CD4-positive, alpha-beta T cell (primary cell): ENCODE data around the gene NDUFAF2. TPM values are rescaled to one million over a fixed set of nuclear protein-coding genes. Genes with fewer than 3 reads are reported as not detected.

Experiments used
- ATAC-seq: fragments of 200-7000 bp; cut with Tn5 transposase; one replicate; pipeline ENCODE4 v1.10.0; 2022; ENCODE audit warnings: mild to moderate bottlenecking; ENCODE audit not compliant: poor library complexity
- CTCF ChIA-PET: fragments of 350-600 bp; sonication (Branson Sonifier 250); formaldehyde crosslinking; loops from one replicate; lab custom pipeline; 2021; ENCODE audit warnings: antibody characterized with exemption, inconsistent platforms; lab: Charles Lee
- POLR2A ChIA-PET: fragments of 350-600 bp; sonication (Branson Sonifier 250); formaldehyde crosslinking; loops from one replicate; lab custom pipeline; 2021; ENCODE audit warnings: antibody characterized with exemption, inconsistent platforms; lab: Charles Lee
- DNase-seq, 14 experiments: peaks; one replicate each; pipeline ENCODE4 v3.0.0-alpha.2; 2013 to 2020; ENCODE audit warnings: mixed read lengths in 2 of 14
- H3K27ac ChIP-seq, 2 donors: one replicate each; pipeline versions ENCODE4 v1.5.1 to v1.7.0; 2013; ENCODE audit warnings: low read length in 2 of 2, low read depth in 1 of 2, mild to moderate bottlenecking in 1 of 2
- H3K27me3 ChIP-seq, 2 experiments: 1 replicate in 1 of 2; 2 replicates in 1 of 2; pipeline versions ENCODE4 v1.6.1 to v1.7.0; 2013; ENCODE audit warnings: low read length in 2 of 2, control low read depth in 1 of 2, mild to moderate bottlenecking in 1 of 2, moderate library complexity in 1 of 2; ENCODE audit not compliant: insufficient read depth in 2 of 2, control insufficient read depth in 1 of 2
- H3K36me3 ChIP-seq: one replicate; pipeline ENCODE4 v1.6.1; 2013; ENCODE audit warnings: low read length, control low read depth; ENCODE audit not compliant: insufficient read depth
- H3K4me1 ChIP-seq: one replicate; pipeline ENCODE4 v1.6.1; 2013; ENCODE audit warnings: low read length, control low read depth; ENCODE audit not compliant: insufficient read depth
- H3K4me3 ChIP-seq: one replicate; pipeline ENCODE4 v1.5.1; 2013; ENCODE audit warnings: mild to moderate bottlenecking, low read length, moderate library complexity
- H3K9me3 ChIP-seq, 2 experiments: 1 replicate in 1 of 2; 2 replicates in 1 of 2; pipeline versions ENCODE4 v1.6.1 to v1.7.0; 2013; ENCODE audit warnings: low read length in 2 of 2, mild to moderate bottlenecking in 2 of 2, control low read depth in 1 of 2, moderate library complexity in 1 of 2; ENCODE audit not compliant: control insufficient read depth in 1 of 2, insufficient read depth in 1 of 2
- H3K27ac Mint-ChIP-seq: one replicate; pipeline ENCODE4 v1.8.0; 2020; ENCODE audit warnings: mixed read lengths
- H3K27me3 Mint-ChIP-seq: one replicate; pipeline ENCODE4 v1.8.0; 2021; ENCODE audit warnings: mixed read lengths
- H3K36me3 Mint-ChIP-seq: one replicate; pipeline ENCODE4 v1.8.0; 2021; ENCODE audit warnings: low read depth, mixed read lengths
- H3K4me1 Mint-ChIP-seq: one replicate; pipeline ENCODE4 v1.8.0; 2021; ENCODE audit warnings: low read depth, mixed read lengths
- H3K4me3 Mint-ChIP-seq: one replicate; pipeline ENCODE4 v1.8.0; 2020; ENCODE audit warnings: mild to moderate bottlenecking, mixed read lengths
- H3K9me3 Mint-ChIP-seq: one replicate; pipeline ENCODE4 v1.8.0; 2020; ENCODE audit warnings: mixed read lengths
- CTCF ChIP-seq: fragments of 200-600 bp; IDR thresholded peaks from one replicate; pipeline ENCODE4 v1.8.0; 2022; ENCODE audit warnings: antibody characterized with exemption, mild to moderate bottlenecking
- intact Hi-C, 2 experiments: fragments of 100-400 bp; cut with DNase I in 1 of 2; cut with micrococcal nuclease in 1 of 2; formaldehyde crosslinking; loops; one replicate each; pipeline versions ENCODE4 v1.15.1 to v1.9.0; 2023 to 2025; cut with DNase I, micrococcal nuclease
- total RNA-seq, 174 experiments: library from RNA in 2 of 174; stranded (reverse) in 2 of 174; gene quantifications; one replicate each; pipeline ENCODE4 v1.2.3 and lab custom pipeline; 2021 to 2026

The NDUFAF2 gene
- total RNA-seq, 2 experiments from 2014 or later, result 8.1 to 8.8 TPM

- DNase-seq, result no peak
- Mint-ChIP-seq H3K4me3 (no peak overlapping the region), H3K27ac (no peak overlapping the region), H3K4me1 (no peaks in the 10 kb centered on the region), H3K9me3 (peaks cover 12% of the 10 kb centered on the region), H3K36me3 (peaks cover 15% of the 10 kb centered on the region), H3K27me3 (no peaks in the 10 kb centered on the region)
- ATAC-seq, result no peak
- no peaks in the 10 kb centered on the region for H3K4me1 ChIP-seq
- no peaks in the 10 kb centered on the region for H3K27me3 ChIP-seq
- no peak for TF ChIP-seq CTCF
- POLR2A ChIA-PET, result no interaction called here
- no peaks in the 10 kb centered on the region for H3K36me3 ChIP-seq
- CTCF ChIA-PET, result interaction anchor here (0.6 kb wide), 1 partner anchor 115 kb away, joined by 4 read pairs; no protein-coding TSS in a partner anchor
- intact Hi-C loops, result no loop called here
- H3K4me3 ChIP-seq, result no peak overlapping the region
- no peak overlapping the region for H3K27ac ChIP-seq
- H3K9me3 ChIP-seq, result no peaks in the 10 kb centered on the region
Observed at GRCh38 chr5:61141801-61142200, 196.8 kb downstream of the NDUFAF2 start.

- intact Hi-C loops, result no loop called here
- Mint-ChIP-seq H3K4me3 (no peak overlapping the region), H3K4me1 (no peaks in the 10 kb centered on the region), H3K36me3 (peaks cover 16% of the 10 kb centered on the region), H3K27me3 (no peaks in the 10 kb centered on the region), H3K27ac (no peak overlapping the region), H3K9me3 (peaks cover 13% of the 10 kb centered on the region)
- no peaks in the 10 kb centered on the region for H3K27me3 ChIP-seq
- ATAC-seq (no peak), DNase-seq (no peak)
- H3K36me3 ChIP-seq, result no peaks in the 10 kb centered on the region
- no peaks in the 10 kb centered on the region for H3K4me1 ChIP-seq
- H3K4me3 ChIP-seq, result no peak overlapping the region
- ChIA-PET CTCF (no interaction called here), POLR2A (no interaction called here)
- TF ChIP-seq CTCF, result no peak
- peaks cover 0 to 3% of the 10 kb centered on the region in 2 experiments for H3K9me3 ChIP-seq
- no peak overlapping the region for H3K27ac ChIP-seq
Observed at GRCh38 chr5:61142391-61142790, 197.4 kb downstream of the NDUFAF2 start.

- no peaks in the 10 kb centered on the region for H3K27me3 Mint-ChIP-seq
- no peaks in the 10 kb centered on the region for H3K4me1 Mint-ChIP-seq
- no peaks in the 10 kb centered on the region for H3K36me3 ChIP-seq
- POLR2A ChIA-PET, result no interaction called here
- H3K27me3 ChIP-seq, result no peaks in the 10 kb centered on the region
- no peak overlapping the region for H3K27ac ChIP-seq
- ATAC-seq (no peak), DNase-seq (no peak)
- peaks cover 17% of the 10 kb centered on the region for H3K36me3 Mint-ChIP-seq
- no peaks in the 10 kb centered on the region for H3K4me1 ChIP-seq
- CTCF ChIA-PET, result no interaction called here
- H3K4me3 Mint-ChIP-seq, result no peak overlapping the region
- intact Hi-C loops, result no loop called here
- H3K4me3 ChIP-seq, result no peak overlapping the region
- H3K9me3 Mint-ChIP-seq, result peaks cover 14% of the 10 kb centered on the region
- peaks cover 0 to 3% of the 10 kb centered on the region in 2 experiments for H3K9me3 ChIP-seq
- no peak for TF ChIP-seq CTCF
- H3K27ac Mint-ChIP-seq, result no peak overlapping the region
Observed at GRCh38 chr5:61142811-61143210, 197.8 kb downstream of the NDUFAF2 start.
